RWPE2 (cell line): ENCODE data around the gene SLC4A5.

ENCODE experiments used
- ATAC-seq: fragments of 200-7000 bp; cut with Tn5 transposase; 3 replicates; pipeline ENCODE4 v1.9.1; 2021; ENCODE audit warnings: low read depth
- DNase-seq: peaks from one replicate; pipeline ENCODE4 v3.0.0-alpha.2; 2020; ENCODE audit warnings: low spot score
- H3K27ac ChIP-seq: fragments of 450-650 bp; 2 replicates; pipeline ENCODE4 v1.5.1; 2017; ENCODE audit warnings: mild to moderate bottlenecking; ENCODE audit not compliant: poor library complexity, severe bottlenecking
- H3K27me3 ChIP-seq: fragments of 250-450 bp; sonication (Bioruptor Pico); 2 replicates; pipeline ENCODE4 v1.5.1; 2021; ENCODE audit warnings: mild to moderate bottlenecking, moderate library complexity; ENCODE audit not compliant: insufficient read depth, poor library complexity, severe bottlenecking
- H3K36me3 ChIP-seq: fragments of 250-450 bp; sonication (Bioruptor Pico); 2 replicates; pipeline ENCODE4 v1.5.1; 2020; ENCODE audit warnings: low read depth, mild to moderate bottlenecking, moderate library complexity
- H3K4me1 ChIP-seq: fragments of 250-450 bp; sonication (Bioruptor Pico); 2 replicates; pipeline ENCODE4 v1.5.1; 2021; ENCODE audit warnings: mild to moderate bottlenecking, moderate library complexity; ENCODE audit not compliant: insufficient read depth, poor library complexity, severe bottlenecking
- H3K4me3 ChIP-seq: fragments of 250-450 bp; sonication (Bioruptor Pico); 2 replicates; pipeline ENCODE4 v1.5.1; 2021; ENCODE audit warnings: mild to moderate bottlenecking, moderate library complexity; ENCODE audit not compliant: severe bottlenecking
- H3K9me3 ChIP-seq: fragments of 250-450 bp; sonication (Bioruptor Pico); 2 replicates; pipeline ENCODE4 v1.5.1; 2021; ENCODE audit warnings: mild to moderate bottlenecking, moderate library complexity; ENCODE audit not compliant: severe bottlenecking
- TF ChIP-seq, protein P1 (sequence below): fragments of 450-650 bp; IDR thresholded peaks from one replicate; pipeline ENCODE4 v1.5.1; 2017; ENCODE audit warnings: mild to moderate bottlenecking, moderate library complexity; ENCODE audit not compliant: poor library complexity, severe bottlenecking

Gene SLC4A5

DNA sequence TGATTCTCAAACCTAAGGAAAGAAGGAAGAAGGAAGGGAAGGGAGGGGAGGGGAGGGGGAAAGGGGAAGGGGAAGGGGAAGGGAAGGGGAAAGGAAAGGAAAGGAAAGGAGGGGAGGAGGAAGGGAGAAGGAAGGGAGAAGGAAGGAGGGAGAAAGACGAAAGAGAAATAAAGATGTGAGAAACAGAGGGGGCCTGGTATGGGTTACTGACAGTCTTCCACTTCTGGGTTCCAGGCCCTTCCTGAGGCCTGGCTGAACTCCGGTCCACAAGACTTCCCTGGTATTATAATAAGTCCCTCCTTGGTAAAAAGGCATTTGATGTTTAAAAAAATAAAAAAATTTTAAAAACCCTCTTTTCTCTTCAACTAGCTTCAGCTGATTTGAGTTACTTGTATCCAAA lies 17.4 kb downstream of the SLC4A5 start:
- Histone ChIP-seq H3K27me3 (no peaks in the 10 kb centered on the region), H3K4me1 (no peaks in the 10 kb centered on the region), H3K9me3 (no peaks in the 10 kb centered on the region), H3K36me3 (no peaks in the 10 kb centered on the region), H3K27ac (no peak overlapping the region), H3K4me3 (no peak overlapping the region)
- TF ChIP-seq, protein P1, sequence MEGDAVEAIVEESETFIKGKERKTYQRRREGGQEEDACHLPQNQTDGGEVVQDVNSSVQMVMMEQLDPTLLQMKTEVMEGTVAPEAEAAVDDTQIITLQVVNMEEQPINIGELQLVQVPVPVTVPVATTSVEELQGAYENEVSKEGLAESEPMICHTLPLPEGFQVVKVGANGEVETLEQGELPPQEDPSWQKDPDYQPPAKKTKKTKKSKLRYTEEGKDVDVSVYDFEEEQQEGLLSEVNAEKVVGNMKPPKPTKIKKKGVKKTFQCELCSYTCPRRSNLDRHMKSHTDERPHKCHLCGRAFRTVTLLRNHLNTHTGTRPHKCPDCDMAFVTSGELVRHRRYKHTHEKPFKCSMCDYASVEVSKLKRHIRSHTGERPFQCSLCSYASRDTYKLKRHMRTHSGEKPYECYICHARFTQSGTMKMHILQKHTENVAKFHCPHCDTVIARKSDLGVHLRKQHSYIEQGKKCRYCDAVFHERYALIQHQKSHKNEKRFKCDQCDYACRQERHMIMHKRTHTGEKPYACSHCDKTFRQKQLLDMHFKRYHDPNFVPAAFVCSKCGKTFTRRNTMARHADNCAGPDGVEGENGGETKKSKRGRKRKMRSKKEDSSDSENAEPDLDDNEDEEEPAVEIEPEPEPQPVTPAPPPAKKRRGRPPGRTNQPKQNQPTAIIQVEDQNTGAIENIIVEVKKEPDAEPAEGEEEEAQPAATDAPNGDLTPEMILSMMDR = no peak
- DNase-seq = no peak
- no peak for ATAC-seq

DNA sequence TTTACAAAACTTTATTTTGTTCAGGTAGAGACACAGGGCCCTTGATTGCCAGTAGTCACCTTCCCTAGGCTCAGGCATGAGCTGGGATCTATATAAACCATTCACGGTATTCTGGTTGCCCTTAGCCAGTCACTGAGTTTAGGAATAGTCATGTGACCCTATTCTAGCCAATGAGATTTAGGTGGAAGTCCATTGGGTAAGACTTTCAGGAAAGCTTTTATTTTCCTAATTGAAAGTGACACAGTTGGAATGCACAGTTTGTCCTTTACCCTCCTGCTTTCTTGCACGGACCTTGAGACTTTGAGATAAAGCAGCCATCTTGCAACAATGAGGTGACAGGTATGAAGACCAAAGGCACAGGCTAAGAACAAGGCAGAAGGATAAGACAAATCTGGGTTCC lies 21.5 kb downstream of the SLC4A5 start:
- Histone ChIP-seq H3K4me1 (no peaks in the 10 kb centered on the region), H3K36me3 (no peaks in the 10 kb centered on the region), H3K9me3 (no peaks in the 10 kb centered on the region), H3K4me3 (no peak overlapping the region), H3K27ac (no peak overlapping the region), H3K27me3 (no peaks in the 10 kb centered on the region)
- no peak for DNase-seq
- ATAC-seq = no peak
- TF ChIP-seq, protein P1 = no peak

DNA sequence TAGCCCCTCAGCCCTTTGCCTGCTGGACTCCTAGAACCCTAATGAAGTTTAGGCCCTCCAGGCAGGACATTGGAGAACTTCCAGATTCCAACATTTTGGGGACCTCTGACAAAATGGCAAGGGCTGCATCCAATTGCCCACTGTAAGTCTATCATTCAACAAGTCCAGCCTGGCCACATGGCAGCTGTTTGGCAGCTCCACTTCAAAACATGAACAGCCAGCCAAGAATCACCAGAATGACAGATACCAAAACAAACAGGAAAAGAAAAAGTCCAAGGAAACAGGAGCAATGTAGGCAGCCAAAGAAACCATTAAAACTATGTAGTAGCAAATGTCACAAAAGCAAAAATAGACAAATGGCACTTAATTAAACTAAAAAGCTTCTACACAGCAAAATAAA lies 25.5 kb downstream of the SLC4A5 start:
- ATAC-seq (no peak), DNase-seq (no peak)
- H3K9me3 ChIP-seq = no peaks in the 10 kb centered on the region
- H3K36me3 ChIP-seq = no peaks in the 10 kb centered on the region
- no peaks in the 10 kb centered on the region for H3K4me1 ChIP-seq
- H3K4me3 ChIP-seq = no peak overlapping the region
- no peak overlapping the region for H3K27ac ChIP-seq
- no peaks in the 10 kb centered on the region for H3K27me3 ChIP-seq
- TF ChIP-seq, protein P1 = no peak

DNA sequence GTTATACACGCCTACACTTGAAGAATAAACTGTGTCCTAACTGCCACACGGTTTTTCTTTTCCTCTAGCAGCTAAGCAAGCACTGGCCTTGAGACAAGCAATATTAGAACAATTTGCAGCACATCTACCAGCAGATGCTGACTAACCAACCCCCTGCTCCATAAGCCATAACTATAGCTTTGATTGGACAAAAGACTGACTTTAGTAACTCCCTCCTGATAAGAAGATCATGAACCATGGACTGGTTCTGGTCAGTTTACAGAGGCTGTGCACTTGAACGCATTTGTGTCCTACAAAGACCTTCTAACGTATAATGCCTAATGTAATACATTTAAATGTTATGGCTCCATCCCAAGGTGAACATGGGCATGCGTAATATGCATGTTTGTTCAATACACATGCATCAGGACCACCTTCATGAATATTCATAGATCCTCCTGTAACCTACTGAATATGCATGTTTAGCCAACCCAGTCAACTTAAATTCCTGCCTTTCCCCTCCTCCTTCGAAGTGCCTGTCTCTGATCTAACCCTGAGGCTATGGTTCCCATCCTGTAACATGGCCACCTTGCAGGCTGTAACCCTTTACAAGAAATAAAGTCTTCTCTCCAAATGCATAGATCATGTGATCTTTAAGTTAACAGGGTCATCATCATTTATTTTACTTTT lies 26.5 kb downstream of the SLC4A5 start:
- H3K36me3 ChIP-seq = no peaks in the 10 kb centered on the region

DNA sequence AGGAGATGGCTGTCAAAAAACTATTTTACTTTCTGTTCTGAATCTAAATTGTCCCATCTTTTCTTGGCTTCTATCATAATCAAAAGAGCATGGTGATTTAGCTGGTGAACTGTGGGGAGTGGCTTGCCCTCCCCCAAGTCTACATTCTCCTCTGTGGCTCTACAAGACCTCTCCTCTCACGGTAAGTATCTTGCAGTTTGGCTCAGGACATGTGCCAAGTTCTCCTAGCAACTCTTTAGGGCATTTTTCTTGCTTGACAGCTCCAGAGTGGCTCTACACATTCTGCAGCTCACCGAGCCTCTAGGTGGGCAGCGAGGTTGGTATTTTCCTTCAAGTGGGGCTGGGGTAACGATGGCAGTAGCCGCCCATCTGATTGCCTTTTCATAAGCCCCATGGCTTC lies 29.1 kb downstream of the SLC4A5 start:
- no peak overlapping the region for H3K4me3 ChIP-seq
- H3K4me1 ChIP-seq = no peaks in the 10 kb centered on the region
- DNase-seq = no peak
- ATAC-seq = no peak
- no peak overlapping the region for H3K27ac ChIP-seq
- H3K9me3 ChIP-seq = no peaks in the 10 kb centered on the region
- TF ChIP-seq, protein P1 = no peak
- H3K27me3 ChIP-seq = no peaks in the 10 kb centered on the region
- no peaks in the 10 kb centered on the region for H3K36me3 ChIP-seq

More for the DNA sequence above, 26.5 kb downstream of the SLC4A5 start:
- no peak for DNase-seq
- no peak for ATAC-seq
- Histone ChIP-seq H3K4me1 (no peaks in the 10 kb centered on the region), H3K27me3 (no peaks in the 10 kb centered on the region), H3K27ac (no peak overlapping the region), H3K4me3 (no peak overlapping the region), H3K9me3 (no peaks in the 10 kb centered on the region)
- TF ChIP-seq, protein P1 = no peak
